ENCODE results near the gene KCNK4. TPM values are rescaled to one million over a fixed set of nuclear protein-coding genes. Genes with fewer than 3 reads are reported as not detected.

The KCNK4 gene
- total and polyA plus RNA-seq, 2 of the 13 experiments (the other 11 are each of a cell fraction or from before 2014, with no cell fraction given) = not detected

DNA sequence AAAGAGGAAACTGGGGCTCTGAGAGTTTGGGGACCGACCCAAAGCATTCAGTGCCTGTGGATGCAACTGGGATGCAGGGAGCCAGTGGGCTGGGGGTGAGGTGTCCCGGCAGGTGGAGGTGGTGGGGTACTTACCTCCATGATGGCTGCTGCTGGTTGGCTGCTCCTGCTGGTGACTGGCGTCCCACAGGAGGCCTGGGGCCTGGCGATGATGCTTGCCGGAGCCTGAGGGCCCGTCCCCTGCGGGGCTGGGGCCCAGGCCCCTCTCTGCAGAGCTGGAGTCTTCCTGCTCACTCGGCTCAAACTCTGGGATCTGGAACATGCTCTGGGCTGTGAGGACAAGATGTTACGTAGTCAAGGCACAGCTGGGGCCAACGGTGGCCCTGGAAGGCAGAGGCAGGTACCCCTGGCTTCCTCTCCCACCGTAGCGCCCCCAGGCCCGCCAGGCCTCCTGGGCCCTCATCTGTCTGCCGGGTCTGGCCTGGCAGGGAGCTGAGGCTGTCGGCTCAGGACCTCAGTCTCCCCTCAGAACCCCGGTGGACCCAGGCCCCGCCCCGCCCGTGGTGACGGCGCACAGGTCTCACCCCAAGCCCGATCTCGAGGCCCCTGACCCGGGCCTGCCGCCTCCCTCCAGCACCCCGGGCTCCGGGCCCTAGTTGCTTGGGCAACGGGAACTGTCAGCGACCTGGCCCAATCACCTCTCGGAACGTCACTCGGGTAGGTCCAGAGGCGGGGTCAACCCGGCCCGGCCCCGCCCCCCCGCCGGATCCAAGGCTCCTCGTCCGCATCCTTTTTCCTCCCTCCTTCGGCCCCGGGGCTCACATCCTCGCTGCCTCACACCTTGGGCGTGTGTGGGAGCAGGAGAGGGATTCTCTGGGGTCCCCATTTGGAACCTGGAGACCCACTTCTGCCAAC lies 6.8 kb upstream of the KCNK4 start, which contains the start of gene BAD (continued):
- TF ChIP-seq GFI1 (CRISPR knock-in tag; IDR thresholded peaks at IDR 0.05; ENCODE audit: borderline replicate concordance) (no peak), NCOA1 (CRISPR knock-in tag; IDR thresholded peaks at IDR 0.05) (peak; percentile 87; the same call in 1 of the 2 replicates), PAF1 (CRISPR knock-in tag; IDR thresholded peaks at IDR 0.05) (no peak), ZNF790 (CRISPR knock-in tag; IDR thresholded peaks at IDR 0.05; ENCODE audit: borderline replicate concordance) (0 out of 2 replicates have a peak, but pooled peaks have one; percentile 29), REPIN1 (CRISPR knock-in tag; IDR thresholded peaks at IDR 0.05; ENCODE audit: borderline replicate concordance, low read depth) (no peak; the same call in 1 of the 2 replicates), ZNF83 (CRISPR knock-in tag; IDR thresholded peaks at IDR 0.05; ENCODE audit: borderline replicate concordance) (no peak), ZNF772 (CRISPR knock-in tag; IDR thresholded peaks at IDR 0.05) (no peak), TGIF2 (CRISPR knock-in tag; IDR thresholded peaks at IDR 0.05) (no peak), ZNF225 (CRISPR knock-in tag; IDR thresholded peaks at IDR 0.05) (peak; percentile 45; the same call in 1 of the 2 replicates), HINFP (CRISPR knock-in tag; IDR thresholded peaks at IDR 0.05; ENCODE audit: low read depth) (no peak), ZFP62 (CRISPR knock-in tag; IDR thresholded peaks at IDR 0.05) (no peak), ERF (CRISPR knock-in tag; IDR thresholded peaks at IDR 0.05) (no peak), ZNF572 (CRISPR knock-in tag; IDR thresholded peaks at IDR 0.05) (no peak)
- TF ChIP-seq, protein P1, sequence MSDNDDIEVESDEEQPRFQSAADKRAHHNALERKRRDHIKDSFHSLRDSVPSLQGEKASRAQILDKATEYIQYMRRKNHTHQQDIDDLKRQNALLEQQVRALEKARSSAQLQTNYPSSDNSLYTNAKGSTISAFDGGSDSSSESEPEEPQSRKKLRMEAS (IDR thresholded peaks at IDR 0.05) = peak; percentile 45
- TF ChIP-seq, protein P2, sequence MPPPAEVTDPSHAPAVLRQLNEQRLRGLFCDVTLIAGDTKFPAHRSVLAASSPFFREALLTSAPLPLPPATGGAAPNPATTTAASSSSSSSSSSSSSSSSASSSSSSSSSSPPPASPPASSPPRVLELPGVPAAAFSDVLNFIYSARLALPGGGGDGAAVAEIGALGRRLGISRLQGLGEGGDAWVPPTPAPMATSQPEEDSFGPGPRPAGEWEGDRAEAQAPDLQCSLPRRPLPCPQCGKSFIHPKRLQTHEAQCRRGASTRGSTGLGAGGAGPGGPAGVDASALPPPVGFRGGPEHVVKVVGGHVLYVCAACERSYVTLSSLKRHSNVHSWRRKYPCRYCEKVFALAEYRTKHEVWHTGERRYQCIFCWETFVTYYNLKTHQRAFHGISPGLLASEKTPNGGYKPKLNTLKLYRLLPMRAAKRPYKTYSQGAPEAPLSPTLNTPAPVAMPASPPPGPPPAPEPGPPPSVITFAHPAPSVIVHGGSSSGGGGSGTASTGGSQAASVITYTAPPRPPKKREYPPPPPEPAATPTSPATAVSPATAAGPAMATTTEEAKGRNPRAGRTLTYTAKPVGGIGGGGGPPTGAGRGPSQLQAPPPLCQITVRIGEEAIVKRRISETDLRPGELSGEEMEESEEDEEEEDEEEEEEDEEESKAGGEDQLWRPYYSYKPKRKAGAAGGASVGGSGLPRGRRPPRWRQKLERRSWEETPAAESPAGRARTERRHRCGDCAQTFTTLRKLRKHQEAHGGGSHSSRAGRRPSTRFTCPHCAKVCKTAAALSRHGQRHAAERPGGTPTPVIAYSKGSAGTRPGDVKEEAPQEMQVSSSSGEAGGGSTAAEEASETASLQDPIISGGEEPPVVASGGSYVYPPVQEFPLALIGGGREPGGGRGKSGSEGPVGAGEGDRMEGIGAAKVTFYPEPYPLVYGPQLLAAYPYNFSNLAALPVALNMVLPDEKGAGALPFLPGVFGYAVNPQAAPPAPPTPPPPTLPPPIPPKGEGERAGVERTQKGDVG (CRISPR knock-in tag; IDR thresholded peaks at IDR 0.05; ENCODE audit: borderline replicate concordance) = 0 out of 2 replicates have a peak, but pooled peaks have one; percentile 43
- TF ChIP-seq, protein P3, sequence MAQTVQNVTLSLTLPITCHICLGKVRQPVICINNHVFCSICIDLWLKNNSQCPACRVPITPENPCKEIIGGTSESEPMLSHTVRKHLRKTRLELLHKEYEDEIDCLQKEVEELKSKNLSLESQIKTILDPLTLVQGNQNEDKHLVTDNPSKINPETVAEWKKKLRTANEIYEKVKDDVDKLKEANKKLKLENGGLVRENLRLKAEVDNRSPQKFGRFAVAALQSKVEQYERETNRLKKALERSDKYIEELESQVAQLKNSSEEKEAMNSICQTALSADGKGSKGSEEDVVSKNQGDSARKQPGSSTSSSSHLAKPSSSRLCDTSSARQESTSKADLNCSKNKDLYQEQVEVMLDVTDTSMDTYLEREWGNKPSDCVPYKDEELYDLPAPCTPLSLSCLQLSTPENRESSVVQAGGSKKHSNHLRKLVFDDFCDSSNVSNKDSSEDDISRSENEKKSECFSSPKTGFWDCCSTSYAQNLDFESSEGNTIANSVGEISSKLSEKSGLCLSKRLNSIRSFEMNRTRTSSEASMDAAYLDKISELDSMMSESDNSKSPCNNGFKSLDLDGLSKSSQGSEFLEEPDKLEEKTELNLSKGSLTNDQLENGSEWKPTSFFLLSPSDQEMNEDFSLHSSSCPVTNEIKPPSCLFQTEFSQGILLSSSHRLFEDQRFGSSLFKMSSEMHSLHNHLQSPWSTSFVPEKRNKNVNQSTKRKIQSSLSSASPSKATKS (CRISPR knock-in tag; IDR thresholded peaks at IDR 0.05) = no peak
- TF ChIP-seq, protein P4, sequence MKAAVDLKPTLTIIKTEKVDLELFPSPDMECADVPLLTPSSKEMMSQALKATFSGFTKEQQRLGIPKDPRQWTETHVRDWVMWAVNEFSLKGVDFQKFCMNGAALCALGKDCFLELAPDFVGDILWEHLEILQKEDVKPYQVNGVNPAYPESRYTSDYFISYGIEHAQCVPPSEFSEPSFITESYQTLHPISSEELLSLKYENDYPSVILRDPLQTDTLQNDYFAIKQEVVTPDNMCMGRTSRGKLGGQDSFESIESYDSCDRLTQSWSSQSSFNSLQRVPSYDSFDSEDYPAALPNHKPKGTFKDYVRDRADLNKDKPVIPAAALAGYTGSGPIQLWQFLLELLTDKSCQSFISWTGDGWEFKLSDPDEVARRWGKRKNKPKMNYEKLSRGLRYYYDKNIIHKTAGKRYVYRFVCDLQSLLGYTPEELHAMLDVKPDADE (CRISPR knock-in tag; IDR thresholded peaks at IDR 0.05) = no peak

Data from HepG2 (cell line).